Caco-2 (cell line): ENCODE data around the gene FIBIN. TPM values are rescaled to one million over a fixed set of nuclear protein-coding genes. Genes with fewer than 3 reads are reported as not detected.

Experiments used
- BruUV-seq: library from RNA; stranded (reverse); fragments of 400-500 nt; replicated peaks from 2 replicates; lab custom pipeline; 2021; lab: Mats Ljungman, UMichigan
- CTCF ChIA-PET: fragments of 300-600 bp; sonication (Branson Sonifier 250); formaldehyde crosslinking; loops from one replicate; lab custom pipeline; 2022; ENCODE audit warnings: antibody characterized with exemption; lab: Charles Lee
- POLR2A ChIA-PET: fragments of 300-600 bp; sonication (Branson Sonifier 250); formaldehyde crosslinking; loops from one replicate; lab custom pipeline; 2022; ENCODE audit warnings: antibody characterized with exemption; lab: Charles Lee
- DNase-seq, 2 experiments: peaks; one replicate each; pipeline versions ENCODE4 v3.0.0 to v3.0.0-alpha.2; 2020 to 2022
- H3K27me3 ChIP-seq: replicated peaks from 2 replicates; pipeline ENCODE4 v1.6.0; 2011; ENCODE audit warnings: low read length; ENCODE audit not compliant: control insufficient read depth, insufficient read depth
- H3K36me3 ChIP-seq: 2 replicates; pipeline ENCODE4 v1.5.1; 2011; ENCODE audit warnings: low read length; ENCODE audit not compliant: control insufficient read depth, insufficient read depth
- H3K4me1 ChIP-seq: fragments of 250-450 bp; sonication (Bioruptor Pico); 2 replicates; pipeline ENCODE4 v1.5.1; 2020; ENCODE audit warnings: mild to moderate bottlenecking
- H3K4me3 ChIP-seq: 2 replicates; pipeline ENCODE4 v1.5.1; 2011; ENCODE audit warnings: low read depth, mild to moderate bottlenecking, control low read depth, low read length
- H3K9me3 ChIP-seq: fragments of 250-450 bp; sonication (Bioruptor Pico); 2 replicates; pipeline ENCODE4 v1.5.1; 2020; ENCODE audit warnings: mild to moderate bottlenecking, moderate library complexity
- H3K27ac Mint-ChIP-seq: one replicate; pipeline ENCODE4 v1.8.0; 2022; ENCODE audit warnings: mixed read lengths; ENCODE audit not compliant: unreplicated experiment
- H3K27me3 Mint-ChIP-seq: one replicate; pipeline ENCODE4 v1.8.0; 2022; ENCODE audit warnings: mixed read lengths; ENCODE audit not compliant: insufficient read depth, unreplicated experiment
- H3K36me3 Mint-ChIP-seq: one replicate; pipeline ENCODE4 v1.8.0; 2022; ENCODE audit warnings: mild to moderate bottlenecking, mixed read lengths; ENCODE audit not compliant: insufficient read depth, unreplicated experiment
- H3K4me1 Mint-ChIP-seq: one replicate; pipeline ENCODE4 v1.8.0; 2022; ENCODE audit warnings: low read depth, mixed read lengths; ENCODE audit not compliant: unreplicated experiment
- H3K4me3 Mint-ChIP-seq: one replicate; pipeline ENCODE4 v1.8.0; 2022; ENCODE audit warnings: mild to moderate bottlenecking, moderate library complexity, mixed read lengths; ENCODE audit not compliant: unreplicated experiment
- H3K9me3 Mint-ChIP-seq: one replicate; pipeline ENCODE4 v1.8.0; 2022; ENCODE audit warnings: mixed read lengths; ENCODE audit not compliant: unreplicated experiment
- CTCF ChIP-seq, 2 experiments: fragments of 200-600 bp in 1 of 2; IDR thresholded peaks; 1 replicate in 1 of 2; 2 replicates in 1 of 2; pipeline versions ENCODE4 v1.5.1 to v1.8.0; 2011 to 2022; ENCODE audit warnings: antibody characterized with exemption in 1 of 2, control low read depth in 1 of 2, inconsistent platforms in 1 of 2, low read depth in 1 of 2, low read length in 1 of 2, mild to moderate bottlenecking in 1 of 2, moderate library complexity in 1 of 2; ENCODE audit not compliant: insufficient read depth in 1 of 2, severe bottlenecking in 1 of 2, unreplicated experiment in 1 of 2
- intact Hi-C: fragments of 100-400 bp; cut with micrococcal nuclease; formaldehyde crosslinking; loops from one replicate; pipeline ENCODE4 v1.10.0; 2022; ENCODE audit not compliant: unreplicated experiment
- total RNA-seq: library from RNA; stranded (reverse); gene quantifications from 2 replicates; pipeline ENCODE4 v1.2.3, GENCODE V29; 2022

FIBIN gene
- total RNA-seq, 1 experiment from 2014 or later = 0.16 TPM

GRCh38 chr11:27031754-27032153 lies 37.8 kb downstream of the FIBIN start:
- no peaks in the 10 kb centered on the region for H3K4me1 ChIP-seq
- H3K36me3 Mint-ChIP-seq = no peaks in the 10 kb centered on the region
- no peak for DNase-seq
- intact Hi-C loops = loop anchor here (5.0 kb wide), 1 partner anchor 279 kb away; no protein-coding TSS in a partner anchor
- ChIA-PET CTCF (no interaction called here), POLR2A (no interaction called here)
- peaks cover 9% of the 10 kb centered on the region for H3K9me3 Mint-ChIP-seq
- peaks cover 4% of the 10 kb centered on the region; the same call in 1 of the 2 replicates for H3K9me3 ChIP-seq
- no peak for TF ChIP-seq CTCF (IDR thresholded peaks at IDR 0.05; ENCODE audit: insufficient read depth in 1 of 2, low read depth in 1 of 2, low read length in 1 of 2, severe bottlenecking in 1 of 2, unreplicated experiment in 1 of 2)
- peaks cover 5% of the 10 kb centered on the region for H3K27me3 Mint-ChIP-seq
- H3K4me3 ChIP-seq = no peak overlapping the region
- no peaks in the 10 kb centered on the region for H3K36me3 ChIP-seq
- H3K4me1 Mint-ChIP-seq = no peaks in the 10 kb centered on the region
- H3K4me3 Mint-ChIP-seq = no peak overlapping the region
- BruUV-seq = no TSS peak
- H3K27me3 ChIP-seq = no peaks in the 10 kb centered on the region
- H3K27ac Mint-ChIP-seq = no peak overlapping the region

GRCh38 chr11:27039873-27040272 lies 46.0 kb downstream of the FIBIN start:
- POLR2A ChIA-PET = no interaction called here
- CTCF ChIA-PET = no interaction called here
- Histone ChIP-seq H3K4me1 (no peaks in the 10 kb centered on the region), H3K27me3 (no peaks in the 10 kb centered on the region), H3K36me3 (no peaks in the 10 kb centered on the region), H3K9me3 (no peaks in the 10 kb centered on the region), H3K4me3 (no peak overlapping the region)
- H3K4me3 Mint-ChIP-seq = no peak overlapping the region
- TF ChIP-seq CTCF (IDR thresholded peaks at IDR 0.05; ENCODE audit: insufficient read depth in 1 of 2, low read depth in 1 of 2, low read length in 1 of 2, severe bottlenecking in 1 of 2, unreplicated experiment in 1 of 2) = peak in 1 of 2 experiments; percentile 32
- no peak for DNase-seq
- no peak overlapping the region for H3K27ac Mint-ChIP-seq
- peaks cover 5% of the 10 kb centered on the region for H3K9me3 Mint-ChIP-seq
- H3K27me3 Mint-ChIP-seq = peaks cover 2% of the 10 kb centered on the region
- intact Hi-C loops = loop anchor here (2.0 kb wide), 1 partner anchor 119 kb away; no protein-coding TSS in a partner anchor
- BruUV-seq = no TSS peak
- H3K4me1 Mint-ChIP-seq = no peaks in the 10 kb centered on the region
- no peaks in the 10 kb centered on the region for H3K36me3 Mint-ChIP-seq

GRCh38 chr11:27040302-27041115 lies 46.6 kb downstream of the FIBIN start, which contains the start of gene BBOX1:
BBOX1 (plus strand) TSS chr11:27040815; CDS start chr11:27055431, 14,616 bp downstream.
- H3K36me3 ChIP-seq = no peaks in the 10 kb centered on the region
- H3K36me3 Mint-ChIP-seq = no peaks in the 10 kb centered on the region
- BruUV-seq = no TSS peak
- no peaks in the 10 kb centered on the region for H3K4me1 ChIP-seq
- DNase-seq = no peak
- no peak for TF ChIP-seq CTCF (IDR thresholded peaks at IDR 0.05; ENCODE audit: insufficient read depth in 1 of 2, low read depth in 1 of 2, low read length in 1 of 2, severe bottlenecking in 1 of 2, unreplicated experiment in 1 of 2)
- H3K27ac Mint-ChIP-seq = no peak within 1 kb of the TSS
- H3K27me3 ChIP-seq = no peaks in the 10 kb centered on the region
- no peaks in the 10 kb centered on the region for H3K27me3 Mint-ChIP-seq
- CTCF ChIA-PET = no interaction called here
- no peaks in the 10 kb centered on the region for H3K9me3 Mint-ChIP-seq
- no peaks in the 10 kb centered on the region for H3K9me3 ChIP-seq
- H3K4me1 Mint-ChIP-seq = no peaks in the 10 kb centered on the region
- no peak within 1 kb of the TSS for H3K4me3 ChIP-seq
- POLR2A ChIA-PET = no interaction called here
- no peak within 1 kb of the TSS for H3K4me3 Mint-ChIP-seq
- intact Hi-C loops = loop anchor here (2.0 kb wide), 1 partner anchor 118 kb away; no protein-coding TSS in a partner anchor
